Activated CD4-positive, CD25-positive, alpha-beta regulatory T cell treated with anti-CD3 and anti-CD28 coated beads, Interleukin-2, amount 50 U/mL, for 72 hours (primary cell): ENCODE results near the gene ADAM15.
A peak's percentile ranks its signal among the peaks of the same experiment; 100 is the strongest.

Source experiments
- DNase-seq: peaks from one replicate; pipeline ENCODE4 v3.0.0; 2021

The ADAM15 gene

DNA sequence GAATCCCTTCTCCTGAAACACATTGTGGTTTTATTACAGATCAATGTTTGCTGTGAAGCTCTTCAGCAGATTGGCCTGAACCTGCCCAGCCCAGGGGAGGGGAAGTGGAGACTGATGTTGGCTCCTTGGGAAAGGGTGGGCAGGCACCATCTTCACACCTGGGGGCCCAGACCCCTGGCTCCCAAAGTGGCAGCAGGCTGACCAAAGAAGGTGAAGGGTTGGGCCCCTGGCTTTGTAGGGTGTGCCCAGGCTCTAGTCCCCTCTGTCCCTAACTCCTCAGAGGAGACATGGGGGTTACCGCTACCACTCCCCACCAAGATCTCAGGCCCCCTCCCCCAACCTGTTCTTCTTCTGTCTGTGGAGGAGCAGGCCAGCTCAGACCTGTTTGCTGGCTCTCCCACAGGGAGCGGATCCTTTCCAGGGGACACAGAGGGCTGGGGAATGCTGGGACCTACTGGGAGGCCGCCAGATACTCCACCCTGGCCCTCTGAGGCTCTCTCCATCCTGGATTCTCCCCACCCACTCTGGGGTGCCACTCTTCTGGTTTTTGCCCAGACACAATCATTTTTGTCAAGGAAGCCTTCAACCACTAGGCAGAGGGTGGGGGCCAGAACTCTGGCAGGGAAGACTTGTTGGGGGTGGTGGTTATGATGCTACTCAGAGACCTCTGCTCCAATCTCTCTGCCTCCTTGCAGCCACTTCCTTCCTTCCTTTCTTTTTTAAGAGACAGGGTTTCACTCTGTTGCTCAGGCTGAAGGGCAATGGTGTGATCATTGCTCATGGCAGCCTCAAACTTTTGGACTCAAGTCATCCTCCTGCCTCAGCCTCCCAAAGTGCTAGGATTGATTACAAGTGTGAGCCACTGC is 22.5 kb downstream of the ADAM15 start:
- no peak for DNase-seq

DNA sequence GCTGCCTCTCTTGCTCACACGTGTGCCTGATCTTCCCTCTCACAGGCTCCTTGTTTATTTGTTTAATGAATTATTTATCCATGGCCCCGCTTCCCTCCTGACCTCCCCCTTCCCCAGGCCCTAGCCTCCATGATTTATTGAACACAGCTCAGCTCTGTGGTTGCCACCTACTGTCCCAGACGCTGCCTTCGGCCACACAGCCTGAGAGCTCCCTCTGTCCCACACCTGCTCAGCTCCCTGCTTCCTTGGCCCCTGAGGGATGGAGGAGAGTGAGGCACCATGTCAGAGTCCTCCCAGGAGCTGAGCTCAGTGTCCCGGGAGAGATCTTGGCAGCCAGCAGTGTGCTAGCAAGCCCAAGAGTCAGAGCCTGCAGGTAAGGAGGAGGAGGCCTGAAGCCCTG is 24.4 kb downstream of the ADAM15 start:
- DNase-seq, result no peak

DNA sequence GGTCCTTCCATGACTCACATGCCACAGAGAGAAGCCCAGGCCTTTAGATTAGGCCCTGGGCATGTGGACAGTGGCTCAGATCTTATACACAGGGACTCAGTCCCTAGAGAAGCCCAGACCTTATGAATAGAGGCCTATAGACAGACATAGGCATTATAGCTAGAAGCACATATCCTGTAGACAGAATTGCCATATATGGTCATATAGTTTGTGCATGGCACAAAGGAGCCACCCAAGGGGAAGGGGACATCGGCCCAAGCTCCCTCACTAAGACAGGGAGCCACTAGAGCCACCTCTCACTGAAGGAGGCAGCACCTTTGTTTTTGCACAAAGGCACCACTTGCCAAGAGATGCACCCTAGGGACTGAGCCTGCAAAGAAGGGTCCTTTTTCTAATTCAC is 25.3 kb downstream of the ADAM15 start:
- no peak for DNase-seq

DNA sequence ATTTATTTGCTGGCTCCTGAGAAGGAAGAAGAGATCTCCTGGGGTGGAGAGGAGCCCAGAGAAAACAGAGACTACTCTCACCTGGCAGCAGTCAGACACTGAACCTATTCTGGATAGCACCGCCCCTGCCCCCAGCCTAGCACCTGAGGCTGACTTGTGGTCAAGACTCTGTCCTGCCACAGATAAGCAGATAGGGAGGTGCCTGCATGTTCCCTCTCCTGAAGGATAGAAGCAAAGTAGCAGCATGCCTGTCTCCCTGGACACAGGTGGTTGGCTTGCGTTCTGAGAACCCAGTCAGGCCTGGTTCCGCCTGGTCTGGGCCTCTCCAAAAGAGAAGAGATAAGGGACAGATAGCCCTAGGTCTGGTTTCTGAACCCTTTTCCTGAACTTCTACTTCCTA is 26.2 kb downstream of the ADAM15 start:
- DNase-seq, result no peak

DNA sequence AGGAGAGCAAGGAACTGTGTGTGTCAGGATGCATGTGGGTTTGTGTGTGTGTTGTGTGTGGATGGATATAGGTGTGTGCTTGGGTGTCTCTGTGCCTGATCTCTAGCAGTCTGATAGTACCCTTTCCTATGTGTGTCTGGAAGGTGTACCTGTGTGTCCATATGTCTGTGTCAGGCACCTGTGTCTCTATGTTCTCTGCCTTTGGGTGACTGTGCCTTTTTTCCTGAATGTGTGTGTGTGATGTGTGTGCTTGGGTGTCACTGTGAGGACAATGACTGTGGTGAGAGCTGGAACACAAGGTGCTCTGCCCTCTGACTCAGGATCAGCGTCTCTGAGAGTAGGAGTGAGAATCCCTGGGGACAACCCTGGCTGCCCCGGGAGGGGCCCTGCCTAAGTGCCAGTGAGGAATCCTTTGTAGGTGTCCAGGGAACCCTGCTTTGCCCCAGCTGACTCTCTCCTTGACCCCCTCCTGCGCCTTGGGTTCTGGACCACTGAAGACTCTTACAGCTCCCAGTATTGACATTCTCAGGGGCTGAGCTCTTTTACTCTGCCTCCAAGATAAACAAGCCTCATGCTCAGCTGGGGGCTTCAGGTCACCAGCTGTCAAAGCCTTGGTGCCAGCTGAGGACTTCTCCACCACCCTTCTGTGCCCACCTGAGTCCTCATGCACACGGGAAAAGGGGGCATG is 26.8 kb downstream of the ADAM15 start:
- no peak for DNase-seq

DNA sequence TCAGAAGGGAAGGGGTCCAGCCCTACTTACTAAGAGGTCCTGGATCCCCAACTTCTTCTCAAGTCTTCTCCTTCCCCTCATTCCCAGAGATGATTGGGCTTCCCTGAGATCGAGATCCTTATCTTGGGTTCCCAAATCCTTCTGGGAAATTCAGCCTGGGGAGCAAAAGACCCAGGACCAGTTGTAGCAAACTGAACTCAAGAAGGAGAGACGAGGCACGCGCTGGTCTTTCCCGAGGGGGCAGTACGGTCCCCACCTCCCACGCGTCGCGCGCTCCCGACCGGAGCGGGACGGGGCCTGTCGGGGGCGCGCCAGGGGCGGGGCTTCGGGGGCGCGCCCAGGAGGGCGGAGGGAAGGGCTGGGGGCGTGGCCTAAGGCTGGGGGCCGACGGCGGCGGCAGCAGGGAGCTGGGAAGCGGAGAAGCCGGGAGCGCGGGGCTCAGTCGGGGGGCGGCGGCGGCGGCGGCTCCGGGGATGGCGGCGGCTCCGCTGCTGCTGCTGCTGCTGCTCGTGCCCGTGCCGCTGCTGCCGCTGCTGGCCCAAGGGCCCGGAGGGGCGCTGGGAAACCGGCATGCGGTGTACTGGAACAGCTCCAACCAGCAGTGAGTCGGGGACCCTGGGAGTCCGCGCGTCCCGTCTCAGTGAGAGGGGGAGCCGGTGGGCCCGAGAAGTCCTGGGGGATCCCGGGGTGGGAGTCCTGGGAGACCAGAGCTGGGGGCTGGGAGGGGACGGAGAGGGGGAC is 27.5 kb downstream of the ADAM15 start, which contains the start of gene EFNA3:
EFNA3 (plus strand) TSS at position 369 of the 741 bp plus-strand sequence; CDS start at position 474, 105 bp downstream.
- DNase-seq, result peak; percentile 69

DNA sequence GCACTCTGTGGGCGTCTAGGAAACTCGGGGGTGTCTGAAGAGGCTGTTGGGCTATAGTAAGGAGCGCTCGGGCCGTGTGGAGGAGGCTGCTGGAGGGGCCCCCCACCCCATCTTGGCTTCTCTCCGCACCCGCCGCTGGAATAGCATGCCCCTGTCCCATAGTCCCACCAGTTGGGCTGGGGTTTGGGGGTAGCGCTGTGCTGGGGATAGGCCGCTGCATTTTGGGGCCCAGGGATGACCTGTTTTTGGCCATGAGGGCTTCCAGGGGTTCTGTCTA is 28.0 kb downstream of the ADAM15 start:
- no peak for DNase-seq

DNA sequence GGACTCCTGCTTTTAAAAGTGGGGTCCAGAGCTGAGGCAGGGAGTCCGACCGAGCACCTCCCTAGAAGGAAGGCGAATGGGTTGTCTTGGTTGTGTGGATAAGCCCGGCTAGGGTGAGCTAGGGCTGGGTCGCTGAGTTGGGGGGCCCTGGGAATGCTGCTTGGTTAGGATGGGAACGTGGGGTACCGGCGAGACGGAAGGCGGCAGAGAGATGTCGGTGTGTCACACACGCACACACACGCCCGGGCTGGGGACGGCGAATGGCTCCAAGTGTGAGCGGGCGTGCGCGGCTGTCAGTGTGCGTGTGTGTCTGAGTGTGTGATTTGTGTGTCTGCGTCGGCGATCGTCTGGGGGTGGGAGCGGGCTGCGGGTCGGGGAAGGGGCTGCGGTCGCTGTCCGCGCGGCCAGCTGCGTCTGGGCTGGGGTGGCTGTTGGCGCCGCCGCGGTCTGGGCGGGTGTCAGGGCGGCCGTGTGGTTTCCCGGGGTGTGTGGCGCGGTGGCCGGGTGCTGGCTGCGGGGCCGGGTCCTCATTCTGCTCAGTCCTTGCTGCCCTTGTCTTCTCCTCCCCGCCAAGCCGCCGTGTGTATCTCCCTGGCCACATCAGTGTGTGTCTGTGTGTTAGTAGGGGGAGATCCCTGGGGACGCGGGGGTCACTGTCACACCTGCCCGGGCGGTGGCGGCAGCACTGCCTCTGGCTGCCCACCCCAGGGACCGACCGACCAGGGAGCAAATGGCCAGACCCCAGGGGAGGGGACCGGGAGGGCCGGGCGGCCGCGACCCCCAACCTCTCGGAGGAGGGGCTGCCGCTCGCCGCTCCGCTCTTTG is 28.6 kb downstream of the ADAM15 start:
- peak; percentile 37 for DNase-seq

DNA sequence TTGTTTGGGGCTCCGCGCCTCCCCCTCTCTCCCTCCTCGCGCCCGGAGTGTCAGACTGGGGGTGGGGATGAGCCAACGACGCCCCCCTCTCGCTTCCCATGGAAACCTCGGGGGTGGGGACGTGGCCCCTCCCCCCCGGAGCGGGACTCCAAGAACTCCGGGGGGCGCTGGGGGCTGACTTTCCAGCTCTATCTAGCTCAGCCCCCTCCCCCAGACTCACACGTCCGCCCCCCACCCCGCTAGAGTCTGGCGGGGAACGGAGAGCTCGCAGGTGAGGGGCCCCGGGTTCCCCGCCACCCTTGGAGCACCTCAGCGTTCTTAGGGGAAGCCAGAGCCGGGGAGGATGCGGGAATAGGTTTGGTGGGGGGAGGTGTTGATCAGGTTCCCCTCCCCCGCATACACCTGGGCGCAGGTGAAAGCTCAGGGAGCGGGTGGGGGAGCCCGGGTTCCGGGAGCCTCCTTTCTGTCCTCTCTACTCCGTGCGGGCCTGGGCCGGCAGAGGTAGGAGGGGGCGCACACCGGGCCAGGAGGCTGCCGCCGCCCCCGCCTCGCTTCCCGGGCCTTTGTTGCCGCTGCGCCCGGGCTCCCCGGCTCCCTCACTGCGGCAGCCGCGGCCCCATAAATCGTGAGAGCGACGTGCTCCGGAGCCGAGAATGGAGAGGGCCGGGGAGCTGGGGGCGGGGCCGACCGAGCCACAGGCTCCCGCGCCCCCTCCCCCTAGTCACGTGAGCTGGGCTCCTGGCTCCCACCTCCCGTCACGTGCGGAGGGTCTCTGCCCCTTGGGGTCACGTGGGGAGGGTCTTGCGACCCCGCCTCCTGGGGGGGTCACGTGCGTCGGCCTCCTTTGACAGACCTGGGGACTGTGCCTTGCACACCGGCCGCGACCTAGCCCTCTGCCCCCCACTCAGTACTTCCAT is 29.5 kb downstream of the ADAM15 start:
- no peak for DNase-seq

DNA sequence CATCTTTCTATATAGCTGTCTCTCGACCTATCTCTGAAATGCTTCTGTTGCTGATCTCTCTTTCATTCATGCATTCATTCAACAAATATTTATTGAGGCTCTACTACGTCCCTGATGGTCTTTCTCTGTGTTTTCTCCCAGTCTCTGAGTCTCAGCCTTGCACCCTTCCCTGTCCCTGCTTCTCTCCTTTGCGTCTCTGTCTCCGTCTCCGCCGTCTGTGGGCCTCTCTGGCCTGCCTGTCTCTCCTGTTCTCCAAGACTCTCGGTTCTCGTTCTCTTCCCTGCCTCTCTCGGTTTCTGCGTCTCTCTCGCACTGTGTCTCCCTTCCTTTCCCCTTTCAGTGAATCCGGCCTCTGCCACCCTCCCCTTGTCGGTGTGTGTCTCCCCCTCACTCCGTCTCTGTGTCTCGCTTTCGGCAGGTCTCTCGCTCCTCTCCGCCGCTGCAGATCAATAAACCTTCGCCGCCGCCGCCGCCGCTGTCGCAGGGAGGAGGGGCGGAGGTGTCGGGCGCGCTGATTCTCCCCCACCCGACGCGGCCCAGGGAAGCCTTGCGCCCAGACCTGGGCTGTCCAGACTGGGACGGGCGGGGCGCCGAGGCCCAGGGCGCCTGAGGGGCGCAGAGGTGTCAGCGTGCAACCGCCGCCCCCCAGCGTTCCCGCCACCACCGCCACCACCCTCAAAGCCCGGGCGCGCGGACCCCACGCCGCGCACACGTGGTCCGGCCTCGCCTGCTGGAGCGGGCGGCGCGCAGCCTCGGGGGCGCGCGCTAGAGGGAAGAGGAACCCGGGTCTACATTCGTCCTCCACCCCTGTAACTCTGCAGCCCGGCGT is 30.6 kb downstream of the ADAM15 start:
- no peak for DNase-seq

DNA sequence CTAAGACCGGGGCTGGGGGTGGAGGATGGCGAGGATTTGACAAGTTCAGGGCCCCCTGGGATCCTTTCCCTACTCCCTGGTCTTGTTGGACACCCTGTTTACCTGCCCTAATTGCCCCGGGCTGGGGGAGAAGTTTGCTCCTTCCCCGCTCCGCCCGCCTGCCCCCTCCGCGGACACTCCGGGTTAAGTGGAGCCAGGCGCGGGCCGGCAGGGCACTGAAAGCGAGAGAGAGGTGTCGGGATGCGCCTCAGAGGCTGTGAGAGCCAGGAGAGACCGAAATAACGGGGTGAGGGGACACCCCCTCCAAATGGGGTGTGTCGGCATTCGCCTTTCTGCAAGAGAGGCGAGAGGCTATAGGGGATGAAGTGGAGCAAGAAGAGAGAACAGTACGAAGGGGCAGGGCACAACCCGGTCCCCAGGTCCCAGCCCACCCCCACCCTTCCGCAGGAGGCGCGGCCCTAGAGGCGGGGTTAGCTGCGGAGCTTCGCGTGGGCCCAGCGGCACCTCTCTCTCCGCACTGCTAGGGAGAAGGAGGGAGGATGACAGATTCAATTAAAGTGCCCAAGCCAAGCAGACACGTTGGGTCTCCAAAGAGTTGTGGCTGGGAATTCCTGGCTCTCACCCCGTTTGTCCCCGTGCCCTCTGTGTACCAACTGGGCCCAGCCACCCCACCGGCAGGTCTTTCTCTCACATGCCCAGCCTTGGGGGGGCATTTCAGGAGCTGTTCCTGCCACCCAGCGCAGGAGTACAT is 31.4 kb downstream of the ADAM15 start:
- DNase-seq, result no peak

DNA sequence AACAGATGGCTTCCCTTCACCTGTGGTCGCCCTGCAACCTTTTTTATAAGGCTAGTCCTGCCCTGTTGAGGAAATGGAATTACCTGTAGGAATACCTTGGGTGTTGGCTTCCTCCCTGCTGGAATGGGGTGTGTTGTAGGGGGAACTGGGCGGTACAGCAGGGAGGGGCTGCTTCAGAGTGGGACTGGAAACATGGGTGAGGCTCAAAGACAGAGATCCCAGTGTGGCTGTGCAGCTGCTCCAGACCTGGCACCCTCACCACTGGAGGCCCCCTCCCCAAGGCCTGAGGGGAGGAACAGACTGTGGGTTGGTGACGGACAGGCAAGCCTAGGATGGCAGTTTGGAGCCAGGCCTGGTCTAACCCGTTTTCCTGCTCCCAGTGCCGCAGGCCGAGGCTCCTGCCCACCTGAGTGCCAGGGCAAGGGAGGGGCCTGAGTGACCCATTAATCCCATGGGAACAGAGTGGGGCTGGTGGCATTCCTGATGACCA is 32.0 kb downstream of the ADAM15 start:
- DNase-seq, result no peak

DNA sequence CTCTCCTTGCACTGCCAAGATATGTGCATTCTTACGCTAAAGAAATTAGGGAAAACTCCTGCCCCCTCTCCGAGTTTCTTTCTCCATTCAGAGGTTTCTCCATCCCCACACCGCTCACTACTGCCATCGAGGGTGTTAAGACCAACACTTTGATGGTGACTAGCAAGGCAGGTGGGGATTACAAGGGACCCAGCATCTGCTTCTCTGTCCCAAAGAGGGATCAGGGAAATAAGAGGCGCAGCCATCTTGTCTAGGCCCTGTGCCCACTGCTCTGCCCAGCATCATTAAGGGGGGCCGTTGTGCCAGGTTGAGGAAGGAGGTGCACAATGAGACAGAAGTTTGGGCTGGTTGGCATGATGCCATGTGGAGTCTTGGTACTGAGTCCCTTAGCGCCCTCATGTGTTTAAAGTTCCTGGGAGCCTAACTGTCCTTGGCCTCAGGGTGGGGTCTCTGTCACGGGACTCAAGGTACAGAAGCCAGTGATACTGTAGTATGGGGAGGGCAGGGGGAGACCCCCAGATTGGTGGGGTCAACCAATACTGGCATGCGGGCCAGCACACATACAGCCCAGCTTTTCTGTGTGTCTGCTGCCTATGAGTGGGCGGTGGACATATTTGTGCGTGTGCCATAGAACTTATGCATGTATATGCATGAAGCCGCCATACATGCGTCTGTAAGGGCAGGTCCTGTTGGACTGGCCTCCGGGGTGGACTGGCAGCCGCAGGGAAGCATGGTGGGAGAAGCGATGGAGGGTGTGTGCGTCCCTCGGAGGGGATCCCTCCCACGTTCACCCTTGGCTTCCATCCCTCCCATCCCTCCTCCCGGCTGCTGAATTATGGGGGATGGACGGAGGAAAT is 33.0 kb downstream of the ADAM15 start:
- no peak for DNase-seq

DNA sequence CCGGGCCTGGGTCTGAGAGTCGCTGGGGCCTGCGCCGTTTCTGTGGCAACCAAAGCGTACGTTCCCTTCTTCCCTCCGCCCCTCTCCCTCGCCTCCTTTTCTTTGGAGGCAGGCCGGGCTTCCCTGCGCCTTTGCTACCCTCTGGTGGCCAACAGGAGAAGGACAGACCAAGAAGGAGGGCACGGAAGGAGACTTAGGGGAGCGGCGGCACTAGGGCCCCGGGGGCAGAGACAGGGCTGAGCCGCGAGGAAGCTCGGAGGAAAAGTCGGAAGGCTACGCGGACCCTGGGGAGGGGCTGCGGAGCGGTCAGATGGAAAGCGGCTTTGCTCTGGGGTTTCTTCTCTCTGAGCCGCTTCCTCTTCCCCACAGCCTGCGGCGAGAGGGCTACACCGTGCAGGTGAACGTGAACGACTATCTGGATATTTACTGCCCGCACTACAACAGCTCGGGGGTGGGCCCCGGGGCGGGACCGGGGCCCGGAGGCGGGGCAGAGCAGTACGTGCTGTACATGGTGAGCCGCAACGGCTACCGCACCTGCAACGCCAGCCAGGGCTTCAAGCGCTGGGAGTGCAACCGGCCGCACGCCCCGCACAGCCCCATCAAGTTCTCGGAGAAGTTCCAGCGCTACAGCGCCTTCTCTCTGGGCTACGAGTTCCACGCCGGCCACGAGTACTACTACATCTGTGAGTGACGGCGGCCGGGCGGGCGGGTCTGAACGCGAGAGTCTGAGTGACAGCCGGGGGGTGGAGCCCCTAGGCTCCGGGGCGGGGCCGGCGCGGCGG is 33.8 kb downstream of the ADAM15 start:
- peak; percentile 92 for DNase-seq

DNA sequence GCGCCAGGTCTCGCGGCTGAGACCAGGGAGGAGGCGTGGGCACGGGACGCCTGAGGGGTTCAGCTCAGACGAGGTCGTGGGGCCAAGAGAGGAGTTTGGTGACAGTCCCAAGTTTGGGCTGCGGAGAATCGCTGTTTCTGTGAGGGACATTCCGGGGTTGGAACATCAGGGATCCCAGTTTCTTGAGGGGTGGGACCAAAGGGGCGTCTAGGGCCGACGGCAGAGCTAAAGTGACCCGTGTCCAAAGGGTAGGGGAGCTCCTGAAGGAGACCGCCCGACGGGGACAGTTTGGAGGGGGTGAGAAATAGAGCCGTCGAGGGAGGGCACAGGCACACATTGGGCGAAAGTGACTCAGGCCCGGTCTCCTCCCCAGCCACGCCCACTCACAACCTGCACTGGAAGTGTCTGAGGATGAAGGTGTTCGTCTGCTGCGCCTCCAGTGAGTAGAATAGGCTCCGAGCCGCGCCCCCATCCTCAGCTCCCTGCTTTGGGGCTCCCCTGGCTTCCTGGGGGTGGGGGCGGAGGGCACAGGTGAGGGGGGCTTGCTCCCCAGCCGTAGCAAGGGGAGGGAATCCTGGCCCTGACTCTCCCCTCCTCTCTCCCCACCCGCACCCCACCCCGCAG is 34.5 kb downstream of the ADAM15 start:
- DNase-seq, result peak; percentile 69

DNA sequence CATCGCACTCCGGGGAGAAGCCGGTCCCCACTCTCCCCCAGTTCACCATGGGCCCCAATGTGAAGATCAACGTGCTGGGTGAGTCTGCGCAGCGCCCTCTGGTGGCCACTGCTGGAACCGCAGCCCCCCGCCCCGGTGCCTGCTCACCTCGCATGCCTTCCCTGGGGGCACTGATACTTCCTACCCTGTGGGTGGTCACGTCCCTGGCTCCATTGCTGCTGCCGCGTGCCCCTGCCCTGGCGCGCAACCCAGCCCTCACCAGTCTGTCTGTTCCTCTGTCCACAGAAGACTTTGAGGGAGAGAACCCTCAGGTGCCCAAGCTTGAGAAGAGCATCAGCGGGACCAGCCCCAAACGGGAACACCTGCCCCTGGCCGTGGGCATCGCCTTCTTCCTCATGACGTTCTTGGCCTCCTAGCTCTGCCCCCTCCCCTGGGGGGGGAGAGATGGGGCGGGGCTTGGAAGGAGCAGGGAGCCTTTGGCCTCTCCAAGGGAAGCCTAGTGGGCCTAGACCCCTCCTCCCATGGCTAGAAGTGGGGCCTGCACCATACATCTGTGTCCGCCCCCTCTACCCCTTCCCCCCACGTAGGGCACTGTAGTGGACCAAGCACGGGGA is 35.1 kb downstream of the ADAM15 start:
- DNase-seq, result peak; percentile 86
